H1 (cell line): Measurements from ENCODE around the gene ROR1. TPM values are rescaled to one million over a fixed set of nuclear protein-coding genes. Genes with fewer than 3 reads are reported as not detected.

Experiments
- CTCF ChIA-PET: fragments of 300-600 bp; sonication (Branson Sonifier 250); formaldehyde crosslinking; loops from one replicate; lab custom pipeline; 2021; ENCODE audit not compliant: partially characterized antibody; lab: Charles Lee
- POLR2A ChIA-PET: fragments of 300-600 bp; sonication (Branson Sonifier 250); formaldehyde crosslinking; loops from one replicate; lab custom pipeline; 2021; ENCODE audit warnings: inconsistent platforms; ENCODE audit not compliant: partially characterized antibody; lab: Charles Lee
- DNase-seq, 2 experiments: peaks; one replicate each; pipeline versions ENCODE4 v3.0.0 to v3.0.0-alpha.2; 2010 to 2022; ENCODE audit warnings: low spot score in 2 of 2, low read depth in 1 of 2, mixed read lengths in 1 of 2
- FAIRE-seq: peaks from 2 replicates; lab custom pipeline; 2011; peaks lifted over from hg19 to GRCh38; lab: Jason Lieb, UNC
- H2AFZ ChIP-seq: 2 replicates; pipeline ENCODE4 v1.8.1; 2012; ENCODE audit warnings: low read length, inconsistent platforms
- H2AK5ac ChIP-seq: 2 replicates; pipeline ENCODE4 v1.6.1; 2013; ENCODE audit warnings: low read depth, low read length
- H2BK120ac ChIP-seq: replicated peaks from 2 replicates; pipeline ENCODE3; 2013; ENCODE audit warnings: low read depth, low read length, inconsistent platforms
- H2BK12ac ChIP-seq: 2 replicates; pipeline ENCODE4 v1.6.1; 2013; ENCODE audit warnings: low read depth, low read length
- H2BK15ac ChIP-seq: 2 replicates; pipeline ENCODE4 v1.6.1; 2013; ENCODE audit warnings: low read length
- H2BK20ac ChIP-seq: 2 replicates; pipeline ENCODE4 v1.6.1; 2013; ENCODE audit warnings: low read length
- H2BK5ac ChIP-seq: 2 replicates; pipeline ENCODE4 v1.6.1; 2013; ENCODE audit warnings: low read depth, low read length
- H3K14ac ChIP-seq: 2 replicates; pipeline ENCODE4 v1.6.1; 2013; ENCODE audit warnings: inconsistent platforms; ENCODE audit not compliant: insufficient read length
- H3K18ac ChIP-seq: 2 replicates; pipeline ENCODE4 v1.6.1; 2013; ENCODE audit warnings: low read length; ENCODE audit errors: extremely low read depth
- H3K23ac ChIP-seq: 2 replicates; pipeline ENCODE4 v1.6.1; 2013; ENCODE audit warnings: inconsistent platforms; ENCODE audit not compliant: insufficient read length
- H3K23me2 ChIP-seq: 2 replicates; pipeline ENCODE4 v1.6.1; 2013; ENCODE audit warnings: low read depth, low read length
- H3K27ac ChIP-seq: 2 replicates; pipeline ENCODE4 v1.6.1; 2011; ENCODE audit warnings: low read depth, low read length, inconsistent platforms
- H3K27me3 ChIP-seq, 4 experiments: replicated peaks in 1 of 4; 1 replicate in 1 of 4; 2 replicates in 3 of 4; pipeline versions ENCODE4 v1.6.1 to v1.8.1; 2011 to 2013; ENCODE audit warnings: low read length in 3 of 4, mild to moderate bottlenecking in 3 of 4, inconsistent platforms in 2 of 4, mixed read lengths in 2 of 4, moderate library complexity in 1 of 4; ENCODE audit not compliant: control insufficient read depth in 3 of 4, insufficient read depth in 3 of 4; ENCODE audit errors: extremely low read depth in 1 of 4
- H3K36me3 ChIP-seq, 4 experiments: 2 replicates each; pipeline versions ENCODE4 v1.6.1 to v1.8.1; 2011 to 2013; ENCODE audit warnings: mild to moderate bottlenecking in 4 of 4, low read length in 3 of 4, moderate library complexity in 2 of 4, control low read depth in 1 of 4, inconsistent platforms in 1 of 4; ENCODE audit not compliant: insufficient read depth in 4 of 4, control insufficient read depth in 2 of 4
- H3K4ac ChIP-seq: replicated peaks from 2 replicates; pipeline ENCODE3; 2013; ENCODE audit warnings: low read length, low read depth, mixed read lengths, inconsistent platforms; ENCODE audit not compliant: insufficient read length
- H3K4me1 ChIP-seq, 4 experiments: replicated peaks in 1 of 4; 1 replicate in 1 of 4; 2 replicates in 3 of 4; pipeline versions ENCODE4 v1.6.1 to v1.8.1; 2011 to 2013; ENCODE audit warnings: low read length in 3 of 4, inconsistent platforms in 2 of 4, mixed read lengths in 1 of 4; ENCODE audit not compliant: insufficient read depth in 4 of 4, control insufficient read depth in 3 of 4
- H3K4me2 ChIP-seq, 2 experiments: 2 replicates each; pipeline versions ENCODE4 v1.6.1 to v1.8.1; 2011 to 2013; ENCODE audit warnings: low read depth in 2 of 2, low read length in 2 of 2, control low read depth in 1 of 2, inconsistent platforms in 1 of 2, mild to moderate bottlenecking in 1 of 2; ENCODE audit not compliant: insufficient read depth in 1 of 2
- H3K4me3 ChIP-seq, 4 experiments: fragments of 200-600, 300-600 bp in 1 of 4; sonication (generic), shearing (Covaris generic), sonication (Bioruptor Twin) in 1 of 4; 2 replicates each; pipeline versions ENCODE4 v1.5.1 to v1.8.1; 2011 to 2016; ENCODE audit warnings: low read length in 4 of 4, low read depth in 3 of 4, control low read depth in 2 of 4, inconsistent platforms in 2 of 4, mild to moderate bottlenecking in 2 of 4, mixed read lengths in 1 of 4, moderate library complexity in 1 of 4; ENCODE audit not compliant: insufficient read depth in 2 of 4; ENCODE audit errors: extremely low read depth in 1 of 4
- H3K56ac ChIP-seq: replicated peaks from 2 replicates; pipeline ENCODE3; 2013; ENCODE audit warnings: low read depth, mild to moderate bottlenecking, mixed read lengths, low read length, inconsistent platforms; ENCODE audit not compliant: insufficient read length
- H3K79me1 ChIP-seq: 2 replicates; pipeline ENCODE4 v1.6.1; 2013; ENCODE audit warnings: low read depth, low read length, control low read depth
- H3K79me2 ChIP-seq, 2 experiments: 2 replicates each; pipeline versions ENCODE4 v1.6.1 to v1.8.1; 2012 to 2013; ENCODE audit warnings: low read length in 2 of 2, mild to moderate bottlenecking in 2 of 2, inconsistent platforms in 1 of 2; ENCODE audit not compliant: insufficient read depth in 2 of 2, control insufficient read depth in 1 of 2
- H3K9ac ChIP-seq, 4 experiments: replicated peaks in 1 of 4; 1 replicate in 1 of 4; 2 replicates in 3 of 4; pipeline versions ENCODE4 v1.6.1 to v1.8.1; 2011 to 2013; ENCODE audit warnings: low read depth in 3 of 4, low read length in 3 of 4, control low read depth in 2 of 4, mild to moderate bottlenecking in 2 of 4, moderate library complexity in 2 of 4, inconsistent platforms in 1 of 4; ENCODE audit errors: extremely low read depth in 1 of 4
- H3K9me3 ChIP-seq, 2 experiments: 2 replicates each; pipeline versions ENCODE4 v1.6.1 to v1.8.1; 2012 to 2013; ENCODE audit warnings: mild to moderate bottlenecking in 2 of 2, moderate library complexity in 2 of 2, control low read depth in 1 of 2, inconsistent platforms in 1 of 2, low read depth in 1 of 2, low read length in 1 of 2, mixed read lengths in 1 of 2; ENCODE audit not compliant: insufficient read depth in 2 of 2
- H4K20me1 ChIP-seq, 2 experiments: replicated peaks in 1 of 2; 2 replicates each; pipeline versions ENCODE3 to v1.8.1; 2011 to 2013; ENCODE audit warnings: inconsistent platforms in 2 of 2, low read length in 2 of 2, mild to moderate bottlenecking in 1 of 2; ENCODE audit not compliant: insufficient read depth in 2 of 2, control insufficient read depth in 1 of 2
- H4K5ac ChIP-seq: 2 replicates; pipeline ENCODE4 v1.6.1; 2013; ENCODE audit warnings: low read length, low read depth, mixed read lengths, inconsistent platforms; ENCODE audit not compliant: insufficient read length
- H4K8ac ChIP-seq: 2 replicates; pipeline ENCODE4 v1.8.0; 2013; ENCODE audit warnings: mild to moderate bottlenecking, moderate library complexity, low read length, inconsistent platforms; ENCODE audit not compliant: insufficient read depth; ENCODE audit errors: extremely low read depth
- H4K91ac ChIP-seq: replicated peaks from 2 replicates; pipeline ENCODE3; 2013; ENCODE audit warnings: low read length, mixed read lengths, inconsistent platforms; ENCODE audit not compliant: insufficient read length
- CBX5 ChIP-seq: fragments of 300-800, 300-1000 bp; sonication (generic); IDR thresholded peaks from 2 replicates; pipeline ENCODE4 v1.7.1; 2016; ENCODE audit warnings: antibody characterized with exemption, low read length, low read depth
- CTCF ChIP-seq, 3 experiments: IDR thresholded peaks; 1 replicate in 2 of 3; 2 replicates in 1 of 3; pipeline versions ENCODE4 v1.5.1 to v1.6.1; 2011; ENCODE audit warnings: low read length in 3 of 3, mild to moderate bottlenecking in 3 of 3, inconsistent platforms in 2 of 3, low read depth in 1 of 3, moderate library complexity in 1 of 3; ENCODE audit not compliant: insufficient read depth in 1 of 3; ENCODE audit errors: control extremely low read depth in 1 of 3
- GTF2F1 ChIP-seq: IDR thresholded peaks from 2 replicates; pipeline ENCODE4 v1.6.1; 2012; ENCODE audit warnings: low read depth, low read length, improper control_type of control experiment, borderline replicate concordance
- SP1 ChIP-seq: IDR thresholded peaks from 2 replicates; pipeline ENCODE4 v1.6.1; 2011; ENCODE audit warnings: low read depth, low read length
- TAF1 ChIP-seq: IDR thresholded peaks from 2 replicates; pipeline ENCODE4 v1.6.1; 2011; ENCODE audit warnings: mild to moderate bottlenecking, low read depth, low read length
- WGBS, 2 experiments: shearing (Covaris generic) in 1 of 2; methylation state at CpG; one replicate each; pipeline versions ENCODE4 v1.1.6 to v1.1.7; 2013 to 2015; ENCODE audit warnings: low lambda C conversion rate in 2 of 2, mixed read lengths in 2 of 2, inconsistent platforms in 1 of 2, low coverage in 1 of 2, missing lambda C conversion rate in 1 of 2; ENCODE audit not compliant: insufficient replicate concordance in 2 of 2, insufficient coverage in 1 of 2, insufficient read length in 1 of 2; ENCODE audit errors: extremely low coverage in 1 of 2, missing lambda C conversion rate in 1 of 2; 5-methylcytosine and 5-hydroxymethylcytosine counted together
- polyA plus RNA-seq, 7 experiments: library from polyadenylated mRNA; depleted of rRNA in 3 of 7; stranded (reverse) in 5 of 7; unstranded in 2 of 7; fragments of >200 nt in 5 of 7; fragments of 200-250 nt in 2 of 7; gene quantifications; 1 replicate in 5 of 7; 2 replicates in 1 of 7; 4 replicates in 1 of 7; pipeline versions ENCODE4 v1.2.1 to v1.2.3, GENCODE V29; 2011 to 2013; ENCODE audit warnings: missing spikeins in 2 of 7, mixed read lengths in 2 of 7
- total RNA-seq: library from RNA; stranded (reverse); fragmentation: NEBNext Ultra II Directional; extraction: Animal tissue kit (Norgen Biotek cat#: 25700); gene quantifications from 2 replicates; pipeline ENCODE4 v1.2.1, GENCODE V29; 2021
- TF ChIP-seq, protein P1 (sequence below): IDR thresholded peaks from 2 replicates; pipeline ENCODE4 v1.6.1; 2011; ENCODE audit warnings: low read depth, mild to moderate bottlenecking, low read length; ENCODE audit not compliant: insufficient read depth

ROR1 gene
- total and polyA plus RNA-seq, 2 of the 8 experiments (the other 6 are each of a cell fraction or from before 2014, with no cell fraction given), result 33.6 to 73.6 TPM

GRCh38 chr1:64171797-64172281 is 398.0 kb downstream of the ROR1 start:
- H3K9ac ChIP-seq, result no peak overlapping the region
- H3K27me3 ChIP-seq, result no peaks in the 10 kb centered on the region
- H3K4me3 ChIP-seq, result no peak overlapping the region
- no peaks in the 10 kb centered on the region for H4K20me1 ChIP-seq
- no peak overlapping the region for H3K23ac ChIP-seq
- 82% methylated on average over 3 of the region's 3 CpGs; no CpG with 5 or more reads in 1 of the 2 experiments for WGBS, 2 experiments
- no peak overlapping the region for H3K56ac ChIP-seq
- H2BK15ac ChIP-seq, result no peak overlapping the region
- no peak overlapping the region for H4K91ac ChIP-seq
- H2AFZ ChIP-seq, result no peak overlapping the region
- DNase-seq (no peak), FAIRE-seq (no peak)
- no peak overlapping the region for H3K14ac ChIP-seq
- no peak overlapping the region for H3K27ac ChIP-seq
- H4K5ac ChIP-seq, result no peak overlapping the region
- no peak overlapping the region for H2BK5ac ChIP-seq
- peaks cover 0 to 3% (median 0%) of the 10 kb centered on the region in 4 experiments; a peak in 2 of 7 replicates for H3K4me1 ChIP-seq
- H3K4me2 ChIP-seq, result no peak overlapping the region
- H3K36me3 ChIP-seq, result peaks cover 0 to 35% (median 20%) of the 10 kb centered on the region in 4 experiments; a peak in 6 of 8 replicates
- H3K23me2 ChIP-seq, result no peaks in the 10 kb centered on the region
- CTCF ChIA-PET, result interaction anchor here (1.1 kb wide), 1 partner anchor 11 kb away, joined by 3 read pairs; no protein-coding TSS in a partner anchor
- H3K18ac ChIP-seq, result no peak overlapping the region
- no peak overlapping the region for H2BK12ac ChIP-seq
- no peaks in the 10 kb centered on the region for H3K79me1 ChIP-seq
- no peak overlapping the region for H3K4ac ChIP-seq
- H4K8ac ChIP-seq, result no peak overlapping the region
- H3K79me2 ChIP-seq, result no peaks in the 10 kb centered on the region
- H2AK5ac ChIP-seq, result no peak overlapping the region
- no peak overlapping the region for H2BK20ac ChIP-seq
- no peak overlapping the region for H2BK120ac ChIP-seq
- POLR2A ChIA-PET, result no interaction called here
- TF ChIP-seq CBX5 (no peak), SP1 (no peak), GTF2F1 (no peak), TAF1 (no peak), CTCF (IDR thresholded peaks at IDR 0.05; ENCODE audit: control extremely low read depth in 1 of 3, insufficient read depth in 1 of 3, low read depth in 1 of 3, low read length in 3 of 3) (no peak)
- TF ChIP-seq, protein P1, sequence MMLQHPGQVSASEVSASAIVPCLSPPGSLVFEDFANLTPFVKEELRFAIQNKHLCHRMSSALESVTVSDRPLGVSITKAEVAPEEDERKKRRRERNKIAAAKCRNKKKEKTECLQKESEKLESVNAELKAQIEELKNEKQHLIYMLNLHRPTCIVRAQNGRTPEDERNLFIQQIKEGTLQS, result no peak
- H3K9me3 ChIP-seq, result peaks cover 9 to 11% of the 10 kb centered on the region in 2 experiments; a peak in 2 of 4 replicates
